NCI-H524 (cell line): ENCODE measurements around the gene SUMF2.
A peak's percentile ranks its signal among the peaks of the same experiment; 100 is the strongest.
"Not testable (repeated sequence)": the region's sequence is repeated elsewhere in the genome, so short reads cannot be mapped to it uniquely, and the experiment has no call there.

ENCODE experiments used
- DNase-seq, 2 experiments: peaks; one replicate each; lab custom pipeline; 2025; lab: John Stamatoyannopoulos, UW

Gene SUMF2

DNA sequence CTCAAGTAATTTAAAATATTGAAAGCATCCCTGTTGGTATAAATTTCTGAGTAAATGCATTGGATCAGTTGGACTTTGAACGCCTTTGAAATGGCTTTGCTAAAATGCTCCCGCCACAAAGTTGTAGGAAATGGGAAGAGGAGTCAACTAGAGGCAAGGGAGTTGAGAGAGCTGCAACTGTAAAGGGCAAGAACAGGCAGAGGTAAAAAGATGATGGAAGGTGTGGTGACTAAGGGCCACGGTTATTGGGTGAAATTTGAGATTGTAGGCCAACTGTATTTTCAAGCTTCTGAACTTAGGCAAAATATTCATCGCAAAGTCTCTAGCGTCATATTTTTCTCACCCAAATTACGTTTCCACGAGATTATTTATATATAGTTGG lies 595 bp upstream of the SUMF2 start:
- no peak for DNase-seq

DNA sequence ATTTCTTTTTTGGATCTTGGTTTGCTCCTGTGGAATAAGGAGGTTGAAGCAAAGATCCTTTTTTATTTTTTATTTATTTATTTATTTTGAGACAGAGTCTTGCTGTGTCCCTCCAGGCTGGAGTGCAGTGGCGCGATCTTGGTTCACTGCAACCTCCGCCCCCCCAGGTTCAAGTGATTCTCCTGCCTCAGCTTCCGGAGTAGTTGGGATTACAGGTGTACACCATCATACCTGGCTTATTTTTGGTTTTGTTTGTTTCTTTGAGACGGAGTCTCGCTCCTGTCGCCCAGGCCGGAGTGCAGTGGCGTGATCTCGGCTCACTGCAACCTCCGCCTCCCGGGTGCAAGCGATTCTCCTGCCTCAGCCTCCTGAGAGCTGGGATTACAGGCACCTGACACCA lies 2.3 kb downstream of the SUMF2 start:
- DNase-seq, result not testable (repeated sequence)

- DNase-seq, result peak; percentile 12 to 55
These were observed 10.3 kb downstream of the SUMF2 start for GRCh38 chr7:56074371-56074791.

GRCh38 chr7:56077681-56078080 lies 13.6 kb downstream of the SUMF2 start:
- no peak for DNase-seq

- DNase-seq, result no peak
These were observed 14.1 kb downstream of the SUMF2 start for GRCh38 chr7:56078196-56078595.

- no peak for DNase-seq
These were observed 15.5 kb downstream of the SUMF2 start for GRCh38 chr7:56079450-56080185.

GRCh38 chr7:56080726-56081435 lies 16.8 kb downstream of the SUMF2 start:
- not testable (repeated sequence) for DNase-seq

GRCh38 chr7:56081626-56082340 lies 17.7 kb downstream of the SUMF2 start:
- DNase-seq, result no peak

GRCh38 chr7:56083150-56083785 lies 19.2 kb downstream of the SUMF2 start:
- peak in 1 of 2 experiments; percentile 5 for DNase-seq

DNA sequence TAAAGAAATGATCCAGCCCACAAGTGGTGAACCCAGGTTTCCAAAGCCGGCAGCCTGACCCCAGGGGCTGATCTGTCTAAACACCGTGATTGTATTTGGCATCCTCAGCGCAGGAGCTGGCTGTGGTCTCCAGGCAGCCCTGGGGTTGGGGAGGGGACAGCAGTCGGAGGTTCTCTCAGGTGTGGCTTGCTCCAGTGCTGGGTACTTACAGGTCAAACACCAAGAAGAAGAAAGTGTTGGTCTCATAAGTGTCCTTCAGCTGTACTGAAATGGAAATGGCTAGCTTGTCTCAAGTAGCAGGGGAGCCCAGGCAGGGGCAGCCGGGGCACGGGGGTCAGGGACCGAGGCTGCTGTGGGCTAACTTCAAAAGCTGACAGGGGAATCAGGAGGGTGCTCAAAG lies 22.7 kb downstream of the SUMF2 start:
- no peak for DNase-seq

- DNase-seq, result no peak
These were observed 23.4 kb downstream of the SUMF2 start for GRCh38 chr7:56087445-56087844.

- DNase-seq, result no peak
These were observed 27.5 kb downstream of the SUMF2 start for GRCh38 chr7:56091591-56091990.

- DNase-seq, result not testable (repeated sequence)
These were observed 28.3 kb downstream of the SUMF2 start for GRCh38 chr7:56092388-56092787.

GRCh38 chr7:56092789-56093531 lies 28.9 kb downstream of the SUMF2 start, which contains the start of gene PHKG1:
Gene PHKG1 (minus strand): TSS chr7:56092952. CDS start chr7:56088941, 4,011 bp downstream.
- no peak for DNase-seq

GRCh38 chr7:56097700-56098099 lies 33.6 kb downstream of the SUMF2 start:
- no peak for DNase-seq

- not testable (repeated sequence) for DNase-seq
These were observed 34.3 kb downstream of the SUMF2 start for GRCh38 chr7:56098187-56099008.

- no peak for DNase-seq
These were observed 35.6 kb downstream of the SUMF2 start for GRCh38 chr7:56099653-56100052.

DNA sequence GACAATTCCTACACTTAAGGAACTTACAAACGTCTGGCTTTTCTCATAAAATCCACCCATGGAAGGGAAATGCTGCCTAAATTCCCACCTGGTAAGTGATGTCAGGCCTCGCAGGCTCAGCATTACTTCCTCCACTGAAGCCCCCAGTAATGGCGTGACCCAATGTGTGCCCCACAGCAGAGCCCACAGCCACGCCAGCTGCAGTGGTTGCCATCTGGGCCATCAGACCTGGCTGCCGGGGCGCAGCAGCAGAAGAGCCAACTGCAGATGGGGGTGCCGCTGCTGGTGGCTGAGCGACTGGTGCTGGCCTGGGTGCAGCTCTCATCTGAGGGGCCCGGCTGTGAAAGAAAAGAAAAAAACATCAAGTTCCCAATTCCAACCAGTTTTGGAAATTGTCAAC lies 40.1 kb downstream of the SUMF2 start:
- not testable (repeated sequence) for DNase-seq

- DNase-seq, result peak in 1 of 2 experiments; percentile 12
These were observed 41.4 kb downstream of the SUMF2 start for GRCh38 chr7:56105508-56105907.
